ENCODE measurements around the gene ACVR1C. TPM values are rescaled to one million over a fixed set of nuclear protein-coding genes. Genes with fewer than 3 reads are reported as not detected.
"Not testable (repeated sequence)": the region's sequence is repeated elsewhere in the genome, so short reads cannot be mapped to it uniquely, and the experiment has no call there.

Gene ACVR1C
- total and polyA plus RNA-seq, 3 experiments from 2014 or later, result 0.60 to 0.66 (median 0.61) TPM

GRCh38 chr2:157538064-157538463 lies 90.6 kb downstream of the ACVR1C start:
- Mint-ChIP-seq H3K27ac (no peak overlapping the region), H3K4me3 (no peak overlapping the region), H3K9me3 (peaks cover 0 to 3% (median 2%) of the 10 kb centered on the region in 5 donors), H3K27me3 (peaks cover 0 to 3% of the 10 kb centered on the region in 2 donors), H3K4me1 (no peaks in the 10 kb centered on the region), H3K36me3 (peaks cover 2 to 18% (median 16%) of the 10 kb centered on the region in 3 donors)
- DNase-seq, result no peak
- H3K27ac ChIP-seq (ENCODE audit: low read depth, low read length), result no peak overlapping the region
- no peaks in the 10 kb centered on the region for H3K36me3 ChIP-seq (ENCODE audit: insufficient read depth, low read length)
- no peaks in the 10 kb centered on the region for H3K4me1 ChIP-seq (ENCODE audit: insufficient read depth, low read length)
- H3K4me3 ChIP-seq (ENCODE audit: low read length), result no peak overlapping the region
- CTCF ChIA-PET, result no interaction called here
- no peaks in the 10 kb centered on the region for H3K9me3 ChIP-seq (ENCODE audit: low read length)
- no peaks in the 10 kb centered on the region for H3K27me3 ChIP-seq (ENCODE audit: insufficient read depth, low read length, poor library complexity, severe bottlenecking)
- POLR2A ChIA-PET, result no interaction called here

DNA sequence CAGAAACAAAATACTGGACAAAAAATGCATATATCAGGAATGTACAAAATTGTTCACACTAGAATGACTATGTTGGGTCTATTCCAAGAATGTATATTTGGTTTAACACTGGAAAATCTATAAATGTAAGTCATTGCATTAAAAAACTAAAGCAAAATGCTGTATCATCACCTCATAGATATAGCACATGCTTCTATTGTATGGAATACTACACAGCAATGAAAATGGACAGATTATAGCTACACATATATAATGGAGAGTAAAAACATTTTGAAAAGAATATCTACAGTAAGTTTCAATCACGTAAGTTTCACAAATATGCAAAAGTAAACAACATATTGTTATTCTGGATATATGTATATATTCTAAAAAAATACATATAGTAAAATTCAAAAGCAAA lies 91.8 kb downstream of the ACVR1C start:
- ChIA-PET CTCF (no interaction called here), POLR2A (no interaction called here)
- Histone ChIP-seq H3K9me3 (ENCODE audit: low read length) (no peaks in the 10 kb centered on the region), H3K4me3 (ENCODE audit: low read length) (no peak overlapping the region), H3K36me3 (ENCODE audit: insufficient read depth, low read length) (no peaks in the 10 kb centered on the region), H3K4me1 (ENCODE audit: insufficient read depth, low read length) (no peaks in the 10 kb centered on the region), H3K27ac (ENCODE audit: low read depth, low read length) (no peak overlapping the region), H3K27me3 (ENCODE audit: insufficient read depth, low read length, poor library complexity, severe bottlenecking) (no peaks in the 10 kb centered on the region)
- Mint-ChIP-seq H3K9me3 (peaks cover 0 to 3% (median 2%) of the 10 kb centered on the region in 5 donors), H3K4me1 (no peaks in the 10 kb centered on the region), H3K36me3 (peaks cover 6 to 18% (median 18%) of the 10 kb centered on the region in 3 donors), H3K27me3 (peaks cover 0 to 3% of the 10 kb centered on the region in 2 donors), H3K4me3 (no peak overlapping the region), H3K27ac (no peak overlapping the region)
- DNase-seq, result no peak

DNA sequence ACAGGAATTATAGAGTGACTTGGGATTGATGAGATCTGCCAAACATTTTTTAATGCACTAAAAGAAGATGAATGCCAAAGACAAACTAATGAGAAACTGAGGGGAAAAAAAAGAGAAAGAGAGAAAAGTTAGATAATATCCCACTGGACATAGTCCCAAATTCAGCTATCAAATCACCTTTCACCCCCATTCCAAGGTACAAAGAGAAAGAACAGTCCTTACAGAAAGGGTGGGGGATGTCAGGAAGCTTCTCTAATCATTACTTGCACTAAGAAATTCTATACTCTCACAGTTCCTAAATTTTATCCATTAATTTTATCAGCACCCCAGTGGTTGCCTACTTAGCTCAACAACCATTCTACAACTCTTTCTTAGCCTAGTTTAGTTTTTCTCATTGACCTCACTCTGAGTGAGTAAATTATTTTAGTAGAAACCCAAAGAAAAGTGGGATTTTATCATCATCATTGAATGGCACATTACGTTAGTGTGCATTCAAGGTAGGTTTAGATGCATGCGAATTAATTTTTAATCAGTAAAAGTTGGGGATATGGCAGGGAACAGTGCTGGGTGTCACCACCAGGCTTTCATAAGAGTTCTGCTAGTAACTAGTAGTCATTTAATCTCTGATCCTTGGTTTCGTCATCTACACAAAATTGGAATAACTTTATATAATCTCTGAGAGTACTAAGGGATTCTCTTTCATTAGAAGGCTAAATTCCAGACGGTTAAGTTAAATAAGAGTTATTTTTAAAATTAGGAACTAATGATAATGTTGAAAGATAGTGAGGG lies 99.5 kb downstream of the ACVR1C start:
- no peaks in the 10 kb centered on the region for H3K4me1 Mint-ChIP-seq
- DNase-seq, result no peak
- H3K9me3 ChIP-seq (ENCODE audit: low read length), result no peaks in the 10 kb centered on the region
- POLR2A ChIA-PET, result no interaction called here
- H3K4me1 ChIP-seq (ENCODE audit: insufficient read depth, low read length), result no peaks in the 10 kb centered on the region
- no peaks in the 10 kb centered on the region for H3K27me3 ChIP-seq (ENCODE audit: insufficient read depth, low read length, poor library complexity, severe bottlenecking)
- H3K36me3 ChIP-seq (ENCODE audit: insufficient read depth, low read length), result no peaks in the 10 kb centered on the region
- CTCF ChIA-PET, result no interaction called here
- H3K36me3 Mint-ChIP-seq, result peaks cover 4 to 7% (median 5%) of the 10 kb centered on the region in 3 donors
- no peak overlapping the region for H3K27ac ChIP-seq (ENCODE audit: low read depth, low read length)
- H3K27me3 Mint-ChIP-seq, result peaks cover 6 to 9% of the 10 kb centered on the region in 2 donors
- H3K4me3 ChIP-seq (ENCODE audit: low read length), result no peak overlapping the region
- H3K27ac Mint-ChIP-seq, result no peak overlapping the region
- H3K4me3 Mint-ChIP-seq, result no peak overlapping the region
- no peaks in the 10 kb centered on the region for H3K9me3 Mint-ChIP-seq

GRCh38 chr2:157526070-157526469 lies 102.6 kb downstream of the ACVR1C start:
- Mint-ChIP-seq H3K9me3 (no peaks in the 10 kb centered on the region), H3K4me1 (no peaks in the 10 kb centered on the region), H3K27me3 (peaks cover 6 to 9% of the 10 kb centered on the region in 2 donors), H3K27ac (no peak overlapping the region), H3K4me3 (no peak overlapping the region), H3K36me3 (no peaks in the 10 kb centered on the region)
- Histone ChIP-seq H3K27me3 (ENCODE audit: insufficient read depth, low read length, poor library complexity, severe bottlenecking) (no peaks in the 10 kb centered on the region), H3K9me3 (ENCODE audit: low read length) (no peaks in the 10 kb centered on the region), H3K4me3 (ENCODE audit: low read length) (no peak overlapping the region), H3K27ac (ENCODE audit: low read depth, low read length) (no peak overlapping the region), H3K36me3 (ENCODE audit: insufficient read depth, low read length) (no peaks in the 10 kb centered on the region), H3K4me1 (ENCODE audit: insufficient read depth, low read length) (no peaks in the 10 kb centered on the region)
- no peak for DNase-seq
- ChIA-PET CTCF (no interaction called here), POLR2A (no interaction called here)

- H3K27me3 ChIP-seq (ENCODE audit: insufficient read depth, low read length, poor library complexity, severe bottlenecking), result no peaks in the 10 kb centered on the region
- POLR2A ChIA-PET, result no interaction called here
- H3K36me3 ChIP-seq (ENCODE audit: insufficient read depth, low read length), result no peaks in the 10 kb centered on the region
- CTCF ChIA-PET, result no interaction called here
- H3K36me3 Mint-ChIP-seq, result no peaks in the 10 kb centered on the region
- no peaks in the 10 kb centered on the region for H3K9me3 ChIP-seq (ENCODE audit: low read length)
- H3K9me3 Mint-ChIP-seq, result no peaks in the 10 kb centered on the region
- no peak for DNase-seq
- H3K27ac Mint-ChIP-seq, result peak overlapping the region in 1 of 8 donors; percentile 62
- H3K27ac ChIP-seq (ENCODE audit: low read depth, low read length), result no peak overlapping the region
- H3K4me1 Mint-ChIP-seq, result no peaks in the 10 kb centered on the region
- no peak overlapping the region for H3K4me3 ChIP-seq (ENCODE audit: low read length)
- H3K4me3 Mint-ChIP-seq, result no peak overlapping the region
- H3K27me3 Mint-ChIP-seq, result peaks cover 6 to 9% of the 10 kb centered on the region in 2 donors
- H3K4me1 ChIP-seq (ENCODE audit: insufficient read depth, low read length), result no peaks in the 10 kb centered on the region
Measured at GRCh38 chr2:157523270-157524247, 105.1 kb downstream of the ACVR1C start.

- Mint-ChIP-seq H3K27me3 (peaks cover 8 to 23% of the 10 kb centered on the region in 2 donors), H3K27ac (peak overlapping the region in 1 of 8 donors; percentile 63)
- H3K4me3 Mint-ChIP-seq; DNase-seq; H3K27ac ChIP-seq (ENCODE audit: low read depth, low read length); H3K4me3 ChIP-seq (ENCODE audit: low read length); CTCF ChIA-PET; H3K4me1 Mint-ChIP-seq; H3K27me3 ChIP-seq (ENCODE audit: insufficient read depth, low read length, poor library complexity, severe bottlenecking); POLR2A ChIA-PET; H3K9me3 ChIP-seq (ENCODE audit: low read length); H3K36me3 ChIP-seq (ENCODE audit: insufficient read depth, low read length); H3K4me1 ChIP-seq (ENCODE audit: insufficient read depth, low read length); H3K9me3 Mint-ChIP-seq; H3K36me3 Mint-ChIP-seq: not testable (repeated sequence)
Measured at GRCh38 chr2:157514966-157515365, 113.7 kb downstream of the ACVR1C start.

DNA sequence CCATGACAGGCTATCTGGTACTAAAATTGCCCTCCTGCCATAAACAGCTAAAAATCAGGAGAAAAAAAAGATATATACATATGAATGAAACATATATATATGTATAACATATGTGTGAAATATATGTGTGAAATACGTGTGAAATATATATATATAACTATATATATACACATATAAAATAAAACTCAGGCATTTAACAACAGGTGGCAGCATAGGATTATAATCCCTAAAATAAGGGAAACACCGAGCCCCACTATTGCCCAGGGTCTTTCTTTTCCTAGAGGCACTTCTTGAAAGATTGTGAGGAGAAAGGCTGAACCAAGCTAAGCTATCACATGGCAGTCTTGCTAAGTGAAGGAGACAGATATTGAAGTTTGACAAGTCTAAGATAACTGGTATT lies 118.9 kb downstream of the ACVR1C start:
- Histone ChIP-seq H3K4me1 (ENCODE audit: insufficient read depth, low read length) (no peaks in the 10 kb centered on the region), H3K36me3 (ENCODE audit: insufficient read depth, low read length) (no peaks in the 10 kb centered on the region), H3K27me3 (ENCODE audit: insufficient read depth, low read length, poor library complexity, severe bottlenecking) (no peaks in the 10 kb centered on the region), H3K27ac (ENCODE audit: low read depth, low read length) (no peak overlapping the region), H3K9me3 (ENCODE audit: low read length) (no peaks in the 10 kb centered on the region), H3K4me3 (ENCODE audit: low read length) (no peak overlapping the region)
- ChIA-PET POLR2A (no interaction called here), CTCF (interaction anchor here (1.2 kb wide), 1 partner anchor 12 kb away, joined by 5 read pairs; no protein-coding TSS in a partner anchor)
- Mint-ChIP-seq H3K4me3 (no peak overlapping the region), H3K36me3 (peaks cover 0 to 16% (median 0%) of the 10 kb centered on the region in 3 donors), H3K27me3 (peaks cover 12 to 58% of the 10 kb centered on the region in 2 donors), H3K9me3 (peaks cover 4 to 11% (median 7%) of the 10 kb centered on the region in 5 donors), H3K4me1 (peaks cover 0 to 2% (median 0%) of the 10 kb centered on the region in 3 donors), H3K27ac (no peak overlapping the region)
- DNase-seq, result no peak

GRCh38 chr2:157508676-157509075 lies 120.0 kb downstream of the ACVR1C start:
- CTCF ChIA-PET, result interaction anchor here (0.8 kb wide), 1 partner anchor 181 kb away, joined by 4 read pairs; no protein-coding TSS in a partner anchor
- POLR2A ChIA-PET, result no interaction called here
- DNase-seq, result no peak
- no peaks in the 10 kb centered on the region for H3K4me1 ChIP-seq (ENCODE audit: insufficient read depth, low read length)
- peaks cover 0 to 20% (median 0%) of the 10 kb centered on the region in 3 donors for H3K36me3 Mint-ChIP-seq
- H3K27ac Mint-ChIP-seq, result no peak overlapping the region
- H3K9me3 Mint-ChIP-seq, result peaks cover 4 to 11% (median 9%) of the 10 kb centered on the region in 5 donors
- H3K9me3 ChIP-seq (ENCODE audit: low read length), result no peaks in the 10 kb centered on the region
- peaks cover 12 to 53% of the 10 kb centered on the region in 2 donors for H3K27me3 Mint-ChIP-seq
- no peaks in the 10 kb centered on the region for H3K36me3 ChIP-seq (ENCODE audit: insufficient read depth, low read length)
- H3K4me3 Mint-ChIP-seq, result no peak overlapping the region
- no peak overlapping the region for H3K4me3 ChIP-seq (ENCODE audit: low read length)
- peaks cover 0 to 2% (median 0%) of the 10 kb centered on the region in 3 donors for H3K4me1 Mint-ChIP-seq
- no peak overlapping the region for H3K27ac ChIP-seq (ENCODE audit: low read depth, low read length)
- no peaks in the 10 kb centered on the region for H3K27me3 ChIP-seq (ENCODE audit: insufficient read depth, low read length, poor library complexity, severe bottlenecking)
